ENCODE results near the gene UBN1.

Gene UBN1

GRCh38 chr16:4846901-4847773, at the start of gene UBN1, which contains the start of gene GLYR1:
UBN1 (plus strand) TSS chr16:4847481; CDS start chr16:4852918, 5,437 bp downstream.
GLYR1 (minus strand) TSS chr16:4847288; CDS start chr16:4847265, 23 bp downstream.
- in situ Hi-C loops (cut with MboI; ENCODE audit: low pct_unique_long_range_greater_than_20kb, low sequenced_read_pairs), result no loop called here
- peak; percentile 98 for DNase-seq

- in situ Hi-C loops (cut with MboI; ENCODE audit: low pct_unique_long_range_greater_than_20kb, low sequenced_read_pairs), result no loop called here
- no peak for DNase-seq
Observed at GRCh38 chr16:4797805-4798252, 49.5 kb upstream of the UBN1 start.

GRCh38 chr16:4798456-4798855, 48.8 kb upstream of the UBN1 start:
- in situ Hi-C loops (cut with MboI; ENCODE audit: low pct_unique_long_range_greater_than_20kb, low sequenced_read_pairs), result no loop called here
- DNase-seq, result no peak

GRCh38 chr16:4799171-4799855, 48.0 kb upstream of the UBN1 start:
- in situ Hi-C loops (cut with MboI; ENCODE audit: low pct_unique_long_range_greater_than_20kb, low sequenced_read_pairs), result no loop called here

GRCh38 chr16:4800290-4801041, 46.8 kb upstream of the UBN1 start:
- peak; percentile 72 for DNase-seq
- in situ Hi-C loops (cut with MboI; ENCODE audit: low pct_unique_long_range_greater_than_20kb, low sequenced_read_pairs), result no loop called here

More at GRCh38 chr16:4799171-4799855, 48.0 kb upstream of the UBN1 start:
- no peak for DNase-seq

- DNase-seq, result no peak
- in situ Hi-C loops (cut with MboI; ENCODE audit: low pct_unique_long_range_greater_than_20kb, low sequenced_read_pairs), result no loop called here
Observed at GRCh38 chr16:4801051-4801961, 46.0 kb upstream of the UBN1 start.

GRCh38 chr16:4801962-4802658, 45.2 kb upstream of the UBN1 start, which contains the start of gene ROGDI:
ROGDI (minus strand) TSS chr16:4802633; CDS start chr16:4802571, 62 bp downstream.
- in situ Hi-C loops (cut with MboI; ENCODE audit: low pct_unique_long_range_greater_than_20kb, low sequenced_read_pairs), result no loop called here
- DNase-seq, result peak; percentile 69

GRCh38 chr16:4802659-4803287, 44.5 kb upstream of the UBN1 start:
- in situ Hi-C loops (cut with MboI; ENCODE audit: low pct_unique_long_range_greater_than_20kb, low sequenced_read_pairs), result no loop called here

GRCh38 chr16:4803401-4803844, 43.9 kb upstream of the UBN1 start:
- in situ Hi-C loops (cut with MboI; ENCODE audit: low pct_unique_long_range_greater_than_20kb, low sequenced_read_pairs), result no loop called here

More at GRCh38 chr16:4802659-4803287, 44.5 kb upstream of the UBN1 start:
- peak; percentile 89 for DNase-seq

GRCh38 chr16:4803898-4804762, 43.2 kb upstream of the UBN1 start:
- in situ Hi-C loops (cut with MboI; ENCODE audit: low pct_unique_long_range_greater_than_20kb, low sequenced_read_pairs), result no loop called here
- no peak for DNase-seq

More at GRCh38 chr16:4803401-4803844, 43.9 kb upstream of the UBN1 start:
- no peak for DNase-seq

GRCh38 chr16:4805231-4805630, 42.0 kb upstream of the UBN1 start:
- in situ Hi-C loops (cut with MboI; ENCODE audit: low pct_unique_long_range_greater_than_20kb, low sequenced_read_pairs), result no loop called here
- DNase-seq, result no peak

- DNase-seq, result no peak
- in situ Hi-C loops (cut with MboI; ENCODE audit: low pct_unique_long_range_greater_than_20kb, low sequenced_read_pairs), result no loop called here
Observed at GRCh38 chr16:4806280-4806679, 41.0 kb upstream of the UBN1 start.

- in situ Hi-C loops (cut with MboI; ENCODE audit: low pct_unique_long_range_greater_than_20kb, low sequenced_read_pairs), result no loop called here
- DNase-seq, result no peak
Observed at GRCh38 chr16:4811242-4811641, 36.0 kb upstream of the UBN1 start.

- no peak for DNase-seq
- in situ Hi-C loops (cut with MboI; ENCODE audit: low pct_unique_long_range_greater_than_20kb, low sequenced_read_pairs), result no loop called here
Observed at GRCh38 chr16:4811773-4812172, 35.5 kb upstream of the UBN1 start.

- in situ Hi-C loops (cut with MboI; ENCODE audit: low pct_unique_long_range_greater_than_20kb, low sequenced_read_pairs), result no loop called here
- DNase-seq, result no peak
Observed at GRCh38 chr16:4813251-4814003, 33.9 kb upstream of the UBN1 start.

- in situ Hi-C loops (cut with MboI; ENCODE audit: low pct_unique_long_range_greater_than_20kb, low sequenced_read_pairs), result no loop called here
- no peak for DNase-seq
Observed at GRCh38 chr16:4814046-4814445, 33.2 kb upstream of the UBN1 start.
